HFFc6 (cell line): ENCODE data around the gene SQSTM1. TPM values are rescaled to one million over a fixed set of nuclear protein-coding genes. Genes with fewer than 3 reads are reported as not detected.

ENCODE experiments used
- DNase-seq: peaks from one replicate; pipeline ENCODE4 v3.0.0-alpha.2; 2018
- H3K27ac Mint-ChIP-seq: 2 replicates; pipeline ENCODE4 v1.8.0; 2020; ENCODE audit warnings: mild to moderate bottlenecking, mixed read lengths
- H3K27me3 Mint-ChIP-seq: 2 replicates; pipeline ENCODE4 v1.8.0; 2021; ENCODE audit warnings: mild to moderate bottlenecking, moderate library complexity, mixed read lengths; ENCODE audit not compliant: insufficient read depth
- H3K36me3 Mint-ChIP-seq: 2 replicates; pipeline ENCODE4 v1.8.0; 2021; ENCODE audit warnings: low read depth, mixed read lengths
- H3K4me1 Mint-ChIP-seq: 2 replicates; pipeline ENCODE4 v1.8.0; 2020; ENCODE audit warnings: low read depth, mixed read lengths
- H3K4me3 Mint-ChIP-seq: 2 replicates; pipeline ENCODE4 v1.8.0; 2020; ENCODE audit warnings: mild to moderate bottlenecking, moderate library complexity, mixed read lengths
- H3K9me3 Mint-ChIP-seq: 2 replicates; pipeline ENCODE4 v1.8.0; 2020; ENCODE audit warnings: mild to moderate bottlenecking, mixed read lengths
- total RNA-seq, 6 experiments: library from RNA; stranded (reverse); fragmentation: NEBNext Ultra II Directional; extraction: Animal tissue kit (Norgen Biotek cat#: 25700); gene quantifications; 2 replicates in 1 of 6; 3 replicates in 5 of 6; pipeline ENCODE4 v1.2.3, GENCODE V29; 2021
- TF ChIP-seq, protein P1 (sequence below): fragments of 200-600 bp; sonication (generic); IDR thresholded peaks from 2 replicates; pipeline ENCODE4 v1.5.0; 2021; ENCODE audit warnings: antibody characterized with exemption, mild to moderate bottlenecking

SQSTM1 gene
- total RNA-seq, 6 experiments from 2014 or later, result 188 to 282 (median 280) TPM

- TF ChIP-seq, protein P1, sequence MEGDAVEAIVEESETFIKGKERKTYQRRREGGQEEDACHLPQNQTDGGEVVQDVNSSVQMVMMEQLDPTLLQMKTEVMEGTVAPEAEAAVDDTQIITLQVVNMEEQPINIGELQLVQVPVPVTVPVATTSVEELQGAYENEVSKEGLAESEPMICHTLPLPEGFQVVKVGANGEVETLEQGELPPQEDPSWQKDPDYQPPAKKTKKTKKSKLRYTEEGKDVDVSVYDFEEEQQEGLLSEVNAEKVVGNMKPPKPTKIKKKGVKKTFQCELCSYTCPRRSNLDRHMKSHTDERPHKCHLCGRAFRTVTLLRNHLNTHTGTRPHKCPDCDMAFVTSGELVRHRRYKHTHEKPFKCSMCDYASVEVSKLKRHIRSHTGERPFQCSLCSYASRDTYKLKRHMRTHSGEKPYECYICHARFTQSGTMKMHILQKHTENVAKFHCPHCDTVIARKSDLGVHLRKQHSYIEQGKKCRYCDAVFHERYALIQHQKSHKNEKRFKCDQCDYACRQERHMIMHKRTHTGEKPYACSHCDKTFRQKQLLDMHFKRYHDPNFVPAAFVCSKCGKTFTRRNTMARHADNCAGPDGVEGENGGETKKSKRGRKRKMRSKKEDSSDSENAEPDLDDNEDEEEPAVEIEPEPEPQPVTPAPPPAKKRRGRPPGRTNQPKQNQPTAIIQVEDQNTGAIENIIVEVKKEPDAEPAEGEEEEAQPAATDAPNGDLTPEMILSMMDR, result no peak
- Mint-ChIP-seq H3K36me3 (no peaks in the 10 kb centered on the region; the same call in 1 of the 2 replicates), H3K4me3 (no peak overlapping the region), H3K9me3 (no peaks in the 10 kb centered on the region), H3K27me3 (peaks cover 1% of the 10 kb centered on the region; the same call in 1 of the 2 replicates), H3K4me1 (peaks cover 5% of the 10 kb centered on the region), H3K27ac (no peak overlapping the region)
- no peak for DNase-seq
These were observed 28.7 kb upstream of the SQSTM1 start for GRCh38 chr5:179791881-179792611.

- peaks cover 1% of the 10 kb centered on the region; the same call in 1 of the 2 replicates for H3K27me3 Mint-ChIP-seq
- no peaks in the 10 kb centered on the region for H3K9me3 Mint-ChIP-seq
- H3K36me3 Mint-ChIP-seq, result no peaks in the 10 kb centered on the region; the same call in 1 of the 2 replicates
- peaks cover 7% of the 10 kb centered on the region for H3K4me1 Mint-ChIP-seq
- TF ChIP-seq, protein P1, result no peak
- DNase-seq, result no peak
- no peak overlapping the region for H3K4me3 Mint-ChIP-seq
- H3K27ac Mint-ChIP-seq, result no peak overlapping the region
These were observed 27.9 kb upstream of the SQSTM1 start for GRCh38 chr5:179792612-179793467.

GRCh38 chr5:179793468-179794139, 27.1 kb upstream of the SQSTM1 start, which contains the start of gene LTC4S:
Gene LTC4S (plus strand): TSS chr5:179793986. CDS start chr5:179794081, 95 bp downstream.
- Mint-ChIP-seq H3K27ac (no peak within 1 kb of the TSS; the same call in 1 of the 2 replicates), H3K9me3 (no peaks in the 10 kb centered on the region), H3K4me1 (peaks cover 7% of the 10 kb centered on the region), H3K36me3 (no peaks in the 10 kb centered on the region; the same call in 1 of the 2 replicates), H3K27me3 (peaks cover 1% of the 10 kb centered on the region; the same call in 1 of the 2 replicates), H3K4me3 (peak within 1 kb of the TSS; percentile 39)
- TF ChIP-seq, protein P1, result no peak
- no peak for DNase-seq

GRCh38 chr5:179794171-179794570, 26.5 kb upstream of the SQSTM1 start:
- H3K36me3 Mint-ChIP-seq, result no peaks in the 10 kb centered on the region; the same call in 1 of the 2 replicates
- H3K27ac Mint-ChIP-seq, result no peak overlapping the region
- H3K4me1 Mint-ChIP-seq, result peaks cover 7% of the 10 kb centered on the region
- H3K27me3 Mint-ChIP-seq, result peaks cover 1% of the 10 kb centered on the region; the same call in 1 of the 2 replicates
- no peaks in the 10 kb centered on the region for H3K9me3 Mint-ChIP-seq
- TF ChIP-seq, protein P1, result no peak
- H3K4me3 Mint-ChIP-seq, result no peak overlapping the region
- DNase-seq, result no peak

DNA sequence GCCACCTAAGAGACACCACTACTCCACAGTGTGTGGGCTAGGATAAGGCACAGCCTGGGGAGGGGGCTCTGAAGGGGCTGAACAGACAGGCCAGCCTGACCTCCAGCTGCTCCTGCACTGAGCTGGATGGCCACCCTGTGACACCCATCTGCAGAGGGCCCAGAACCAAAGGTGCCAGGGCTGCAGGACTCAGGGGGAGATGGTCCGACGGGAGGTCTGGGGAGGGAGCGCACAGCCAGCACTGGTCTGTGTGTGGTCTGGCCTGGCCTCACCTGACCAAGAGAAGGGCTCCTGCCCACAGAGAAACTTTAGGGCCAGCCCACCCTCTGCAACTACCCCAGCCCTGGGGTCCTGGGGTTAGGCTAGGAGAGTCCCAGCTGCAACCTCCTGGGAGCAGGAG, 26.1 kb upstream of the SQSTM1 start:
- TF ChIP-seq, protein P1, result no peak
- peaks cover 3% of the 10 kb centered on the region; the same call in 1 of the 2 replicates for H3K36me3 Mint-ChIP-seq
- no peaks in the 10 kb centered on the region for H3K9me3 Mint-ChIP-seq
- DNase-seq, result no peak
- H3K27me3 Mint-ChIP-seq, result peaks cover 1% of the 10 kb centered on the region; the same call in 1 of the 2 replicates
- H3K4me1 Mint-ChIP-seq, result peaks cover 7% of the 10 kb centered on the region
- H3K27ac Mint-ChIP-seq, result no peak overlapping the region; the same call in 1 of the 2 replicates
- H3K4me3 Mint-ChIP-seq, result peak overlapping the region; percentile 39
